Central memory CD4-positive, alpha-beta T cell (primary cell): Measurements from ENCODE around the gene CDK10.

ENCODE experiments used
- DNase-seq: peaks from one replicate; pipeline ENCODE4 v3.0.0; 2022

The CDK10 gene

GRCh38 chr16:89738072-89738377 is 51.5 kb downstream of the CDK10 start:
- DNase-seq, result no peak

GRCh38 chr16:89738538-89739317 is 52.2 kb downstream of the CDK10 start:
- no peak for DNase-seq

GRCh38 chr16:89739383-89739782 is 52.9 kb downstream of the CDK10 start:
- no peak for DNase-seq

- DNase-seq, result no peak
These were observed 55.0 kb downstream of the CDK10 start for GRCh38 chr16:89741342-89742014.

GRCh38 chr16:89742948-89743347 is 56.5 kb downstream of the CDK10 start:
- no peak for DNase-seq

- DNase-seq, result no peak
These were observed 58.3 kb downstream of the CDK10 start for GRCh38 chr16:89744813-89745212.
